ENCODE results near the gene KLHL42.
"Not testable (repeated sequence)": the region's sequence is repeated elsewhere in the genome, so short reads cannot be mapped to it uniquely, and the experiment has no call there.

Gene KLHL42

GRCh38 chr12:27779920-27780611 lies at the start of gene KLHL42, which contains the start of gene MANSC4:
KLHL42 (plus strand) TSS chr12:27780233; CDS start chr12:27780331, 98 bp downstream.
MANSC4 (minus strand) TSS chr12:27780236; CDS start chr12:27771276, 8,960 bp downstream.
- DNase-seq = peak; percentile 13

- no peak for DNase-seq
These were observed 47.8 kb upstream of the KLHL42 start for GRCh38 chr12:27732281-27732680.

GRCh38 chr12:27733052-27733656 lies 46.9 kb upstream of the KLHL42 start:
- no peak for DNase-seq

GRCh38 chr12:27733791-27734190 lies 46.2 kb upstream of the KLHL42 start:
- no peak for DNase-seq

- DNase-seq = not testable (repeated sequence)
These were observed 45.7 kb upstream of the KLHL42 start for GRCh38 chr12:27734321-27734720.

GRCh38 chr12:27743601-27744000 lies 36.4 kb upstream of the KLHL42 start:
- no peak for DNase-seq

GRCh38 chr12:27745734-27746133 lies 34.3 kb upstream of the KLHL42 start:
- not testable (repeated sequence) for DNase-seq

GRCh38 chr12:27747111-27747820 lies 32.8 kb upstream of the KLHL42 start:
- DNase-seq = no peak

- DNase-seq = no peak
These were observed 28.5 kb upstream of the KLHL42 start for GRCh38 chr12:27751386-27752047.

GRCh38 chr12:27754795-27755194 lies 25.2 kb upstream of the KLHL42 start:
- DNase-seq = no peak

GRCh38 chr12:27756670-27757195 lies 23.3 kb upstream of the KLHL42 start:
- no peak for DNase-seq

GRCh38 chr12:27762757-27763156 lies 17.3 kb upstream of the KLHL42 start:
- DNase-seq = no peak

GRCh38 chr12:27766587-27766986 lies 13.4 kb upstream of the KLHL42 start:
- DNase-seq = no peak

GRCh38 chr12:27769142-27769673 lies 10.8 kb upstream of the KLHL42 start:
- no peak for DNase-seq

- no peak for DNase-seq
These were observed 8.3 kb upstream of the KLHL42 start for GRCh38 chr12:27771481-27772327.

- DNase-seq = no peak
These were observed 7.5 kb upstream of the KLHL42 start for GRCh38 chr12:27772328-27773049.

GRCh38 chr12:27777141-27777540 lies 2.9 kb upstream of the KLHL42 start:
- no peak for DNase-seq

GRCh38 chr12:27778206-27778605 lies 1.8 kb upstream of the KLHL42 start:
- no peak for DNase-seq

GRCh38 chr12:27779416-27779919 lies 565 bp upstream of the KLHL42 start:
- no peak for DNase-seq

GRCh38 chr12:27780612-27781408 lies 777 bp downstream of the KLHL42 start:
- DNase-seq = no peak

Data from SIG-M5 (cell line).